GM21367 (cell line): ENCODE results near the gene FLVCR1.

Source experiments
- ATAC-seq: cut with Tn5 transposase; IDR thresholded peaks from one replicate; pipeline ENCODE4 v1.9.1; 2021; ENCODE audit not compliant: unreplicated experiment

The FLVCR1 gene

GRCh38 chr1:212943393-212943710 lies 85.3 kb downstream of the FLVCR1 start:
- ATAC-seq, result no peak

- ATAC-seq, result no peak
These were observed 86.3 kb downstream of the FLVCR1 start for GRCh38 chr1:212944229-212944901.

GRCh38 chr1:212945056-212945455 lies 87.0 kb downstream of the FLVCR1 start:
- no peak for ATAC-seq

- no peak for ATAC-seq
These were observed 87.5 kb downstream of the FLVCR1 start for GRCh38 chr1:212945463-212946160.

GRCh38 chr1:212946872-212947271 lies 88.8 kb downstream of the FLVCR1 start:
- ATAC-seq, result no peak
